Nephron (organoid): ENCODE measurements around the gene CPED1.
A peak's percentile ranks its signal among the peaks of the same experiment; 100 is the strongest.

Experiments
- H3K27ac Mint-ChIP-seq, 3 experiments: 2 replicates each; pipeline ENCODE4 v1.8.0; 2020; ENCODE audit warnings: mixed read lengths in 3 of 3, mild to moderate bottlenecking in 2 of 3, moderate library complexity in 1 of 3
- H3K27me3 Mint-ChIP-seq: 2 replicates; pipeline ENCODE4 v1.8.0; 2021; ENCODE audit warnings: low read depth, mild to moderate bottlenecking, moderate library complexity, mixed read lengths
- H3K36me3 Mint-ChIP-seq: 2 replicates; pipeline ENCODE4 v1.8.0; 2020; ENCODE audit warnings: low read depth, mixed read lengths
- H3K4me1 Mint-ChIP-seq: 2 replicates; pipeline ENCODE4 v1.8.0; 2020; ENCODE audit warnings: mixed read lengths
- H3K4me3 Mint-ChIP-seq, 3 experiments: 2 replicates each; pipeline ENCODE4 v1.8.0; 2020; ENCODE audit warnings: mild to moderate bottlenecking in 3 of 3, mixed read lengths in 3 of 3, moderate library complexity in 2 of 3
- H3K9me3 Mint-ChIP-seq: 2 replicates; pipeline ENCODE4 v1.8.0; 2020; ENCODE audit warnings: mixed read lengths
- TF ChIP-seq, protein P1 (sequence below), 3 experiments: fragments of 200-600 bp; sonication (generic); IDR thresholded peaks; one replicate each; pipeline ENCODE4 v1.5.0; 2021; ENCODE audit warnings: antibody characterized with exemption in 3 of 3; ENCODE audit not compliant: unreplicated experiment in 3 of 3

Gene CPED1

DNA sequence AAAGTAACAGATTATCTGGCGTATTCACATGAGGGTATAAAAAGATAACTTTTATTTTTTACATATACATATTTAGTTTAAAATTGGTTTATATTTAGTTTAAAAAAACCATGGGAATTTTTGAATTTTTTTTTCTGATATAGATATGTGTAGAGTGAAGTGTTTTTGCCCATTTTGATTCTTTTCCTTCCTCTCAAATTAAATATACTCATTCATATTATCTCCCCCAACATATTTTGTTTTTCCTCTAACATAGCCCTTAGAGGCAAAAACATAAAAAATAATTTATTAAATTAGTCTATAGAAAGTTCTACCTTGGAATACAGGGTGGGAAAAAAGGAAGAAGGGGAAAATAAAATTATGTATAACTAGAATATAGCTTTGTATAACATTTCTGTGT, 137.7 kb downstream of the CPED1 start:
- Mint-ChIP-seq H3K4me1 (peaks cover 5% of the 10 kb centered on the region), H3K27ac (no peak overlapping the region), H3K27me3 (no peaks in the 10 kb centered on the region), H3K36me3 (peaks cover 13% of the 10 kb centered on the region), H3K9me3 (no peaks in the 10 kb centered on the region), H3K4me3 (no peak overlapping the region)
- TF ChIP-seq, protein P1, sequence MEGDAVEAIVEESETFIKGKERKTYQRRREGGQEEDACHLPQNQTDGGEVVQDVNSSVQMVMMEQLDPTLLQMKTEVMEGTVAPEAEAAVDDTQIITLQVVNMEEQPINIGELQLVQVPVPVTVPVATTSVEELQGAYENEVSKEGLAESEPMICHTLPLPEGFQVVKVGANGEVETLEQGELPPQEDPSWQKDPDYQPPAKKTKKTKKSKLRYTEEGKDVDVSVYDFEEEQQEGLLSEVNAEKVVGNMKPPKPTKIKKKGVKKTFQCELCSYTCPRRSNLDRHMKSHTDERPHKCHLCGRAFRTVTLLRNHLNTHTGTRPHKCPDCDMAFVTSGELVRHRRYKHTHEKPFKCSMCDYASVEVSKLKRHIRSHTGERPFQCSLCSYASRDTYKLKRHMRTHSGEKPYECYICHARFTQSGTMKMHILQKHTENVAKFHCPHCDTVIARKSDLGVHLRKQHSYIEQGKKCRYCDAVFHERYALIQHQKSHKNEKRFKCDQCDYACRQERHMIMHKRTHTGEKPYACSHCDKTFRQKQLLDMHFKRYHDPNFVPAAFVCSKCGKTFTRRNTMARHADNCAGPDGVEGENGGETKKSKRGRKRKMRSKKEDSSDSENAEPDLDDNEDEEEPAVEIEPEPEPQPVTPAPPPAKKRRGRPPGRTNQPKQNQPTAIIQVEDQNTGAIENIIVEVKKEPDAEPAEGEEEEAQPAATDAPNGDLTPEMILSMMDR (IDR thresholded peaks at IDR 0.05; ENCODE audit: unreplicated experiment in 3 of 3), result no peak

DNA sequence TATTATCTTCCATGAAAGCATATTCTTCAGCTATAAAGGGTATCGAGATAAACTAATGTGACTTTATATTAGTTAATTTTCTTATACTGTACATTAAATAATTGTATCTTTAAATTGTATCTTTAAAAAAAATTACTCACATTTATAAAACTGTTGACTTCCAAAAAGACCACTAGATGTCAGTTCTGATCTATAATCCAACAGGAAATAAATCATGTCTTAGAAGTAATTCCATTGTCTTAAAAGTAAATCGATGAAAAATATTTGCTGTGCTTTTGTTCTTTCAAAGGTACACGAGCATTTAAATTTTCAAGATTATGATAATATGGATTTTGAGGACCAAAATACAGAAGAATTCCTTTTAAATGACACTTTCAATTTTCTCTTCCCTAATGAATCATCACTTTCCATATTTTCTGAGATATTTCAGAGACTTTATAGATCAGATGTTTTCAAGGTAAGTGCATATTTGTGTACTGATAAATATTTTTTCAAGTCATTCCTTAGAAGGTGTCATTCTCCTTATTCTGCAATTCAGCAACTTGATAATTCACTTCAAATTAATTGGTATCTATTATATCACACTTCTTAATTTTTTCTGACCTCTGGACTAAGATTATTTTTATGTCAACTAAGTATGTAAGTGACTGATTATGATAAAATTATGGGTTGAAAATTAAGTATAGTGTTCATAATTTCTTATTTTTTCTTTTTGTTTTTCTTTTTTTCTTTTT, 138.5 kb downstream of the CPED1 start:
- TF ChIP-seq, protein P1 (IDR thresholded peaks at IDR 0.05; ENCODE audit: unreplicated experiment in 3 of 3), result peak; percentile 26 to 32 (median 27)
- Mint-ChIP-seq H3K9me3 (no peaks in the 10 kb centered on the region), H3K27me3 (no peaks in the 10 kb centered on the region), H3K4me3 (no peak overlapping the region), H3K36me3 (peaks cover 18% of the 10 kb centered on the region), H3K27ac (no peak overlapping the region), H3K4me1 (peaks cover 5% of the 10 kb centered on the region)

DNA sequence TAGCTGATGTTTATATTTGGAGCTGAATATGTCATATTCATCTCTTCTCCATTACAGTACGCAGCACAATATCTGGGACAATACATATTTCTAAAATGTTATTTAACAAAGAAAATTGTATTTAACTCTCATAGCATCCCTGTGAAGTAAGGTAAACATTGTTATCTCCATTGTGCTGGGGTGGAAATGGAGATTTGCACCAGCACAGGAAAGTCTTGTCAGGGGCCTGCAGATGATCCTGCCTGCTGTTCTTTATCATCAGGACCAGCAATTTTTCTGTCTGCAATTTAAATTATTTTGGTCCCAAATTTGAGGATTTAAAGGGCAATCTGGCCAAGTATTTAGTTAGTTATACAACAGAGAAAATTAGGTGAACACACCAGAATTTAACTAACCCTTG, 144.4 kb downstream of the CPED1 start:
- Mint-ChIP-seq H3K27me3 (no peaks in the 10 kb centered on the region), H3K9me3 (no peaks in the 10 kb centered on the region), H3K27ac (no peak overlapping the region), H3K4me1 (peaks cover 5% of the 10 kb centered on the region), H3K36me3 (peaks cover 24% of the 10 kb centered on the region), H3K4me3 (no peak overlapping the region)
- TF ChIP-seq, protein P1 (IDR thresholded peaks at IDR 0.05; ENCODE audit: unreplicated experiment in 3 of 3), result no peak

DNA sequence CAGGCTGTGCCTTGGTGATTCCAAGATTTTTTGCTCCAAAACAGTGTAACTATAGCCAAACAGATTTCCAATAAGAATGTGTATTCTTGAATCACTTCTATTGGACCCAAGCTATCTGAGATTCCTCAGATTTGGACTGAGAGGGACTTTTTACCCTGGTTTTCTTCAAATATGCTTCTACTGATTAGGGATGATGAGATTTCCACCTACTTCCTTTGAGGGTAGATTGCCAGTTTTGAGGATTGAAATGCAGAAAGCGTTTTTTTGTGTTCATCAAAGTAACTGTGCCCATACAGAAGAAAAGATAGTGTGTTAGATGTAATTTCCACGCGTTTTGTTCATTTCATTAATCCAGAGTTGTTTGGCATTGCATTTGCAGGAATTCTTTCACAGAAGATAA, 144.9 kb downstream of the CPED1 start:
- H3K9me3 Mint-ChIP-seq, result no peaks in the 10 kb centered on the region
- TF ChIP-seq, protein P1 (IDR thresholded peaks at IDR 0.05; ENCODE audit: unreplicated experiment in 3 of 3), result no peak
- peaks cover 5% of the 10 kb centered on the region for H3K4me1 Mint-ChIP-seq
- H3K27ac Mint-ChIP-seq, result no peak overlapping the region
- H3K4me3 Mint-ChIP-seq, result no peak overlapping the region
- H3K27me3 Mint-ChIP-seq, result no peaks in the 10 kb centered on the region
- peaks cover 24% of the 10 kb centered on the region for H3K36me3 Mint-ChIP-seq

DNA sequence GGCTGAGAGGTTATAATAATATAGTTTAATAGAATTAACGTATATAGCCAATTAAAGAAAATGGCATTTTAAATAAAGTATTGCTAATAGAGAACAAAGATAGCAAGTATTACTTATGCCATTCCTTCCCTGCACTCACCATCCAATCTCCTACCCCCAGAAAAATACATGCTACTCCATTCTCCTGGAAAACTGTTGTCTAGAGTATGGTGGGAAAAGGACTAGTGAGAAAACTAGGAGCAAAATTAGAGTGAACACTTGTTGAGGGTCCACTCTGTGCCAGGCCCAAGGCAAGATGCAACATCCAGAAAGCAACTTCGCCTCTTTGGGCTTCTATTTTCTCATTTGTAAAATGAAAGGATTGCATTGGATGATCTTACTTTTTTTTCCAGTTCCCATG, 149.1 kb downstream of the CPED1 start:
- H3K27me3 Mint-ChIP-seq, result no peaks in the 10 kb centered on the region
- H3K27ac Mint-ChIP-seq, result no peak overlapping the region
- H3K9me3 Mint-ChIP-seq, result no peaks in the 10 kb centered on the region
- TF ChIP-seq, protein P1 (IDR thresholded peaks at IDR 0.05; ENCODE audit: unreplicated experiment in 3 of 3), result no peak
- no peak overlapping the region for H3K4me3 Mint-ChIP-seq
- no peaks in the 10 kb centered on the region for H3K4me1 Mint-ChIP-seq
- peaks cover 34% of the 10 kb centered on the region for H3K36me3 Mint-ChIP-seq
